ENCODE measurements around the gene ADAMTSL2. TPM values are rescaled to one million over a fixed set of nuclear protein-coding genes. Genes with fewer than 3 reads are reported as not detected.

The ADAMTSL2 gene
- polyA plus RNA-seq, 1 of the 3 experiments (the other 2 are of a cell fraction): 0.21 TPM

- WGBS (ENCODE audit: low lambda C conversion rate): 30% methylated on average over 4 of the region's 5 CpGs
- H3K27ac ChIP-seq (ENCODE audit: low read depth in 2 of 2, low read length in 1 of 2): peak overlapping the region in 1 of 2 experiments; percentile 7; a peak in 1 of 4 replicates
- H3K79me2 ChIP-seq (ENCODE audit: insufficient read depth): no peaks in the 10 kb centered on the region
- H3F3A ChIP-seq (replicated peaks; ENCODE audit: insufficient read depth): no peaks in the 10 kb centered on the region
- DNase-seq: no peak
- no peaks in the 10 kb centered on the region for H3K9me2 ChIP-seq
- no peaks in the 10 kb centered on the region for H3K9me3 ChIP-seq
- no peak overlapping the region for H3K9ac ChIP-seq
- no peak overlapping the region for H3K4me3 ChIP-seq (ENCODE audit: low read depth in 2 of 2, low read length in 1 of 2)
- H3K4me2 ChIP-seq: no peak overlapping the region
- CTCF ChIA-PET: interaction anchor here (0.7 kb wide), 1 partner anchor 10 kb away, joined by 5 read pairs; the partner anchor contains the start of gene ADAMTSL2
- TF ChIP-seq JUND (IDR thresholded peaks at IDR 0.05) (no peak), MXI1 (IDR thresholded peaks at IDR 0.05; ENCODE audit: low read depth, low read length) (no peak), TCF12 (IDR thresholded peaks at IDR 0.05) (no peak), USF2 (IDR thresholded peaks at IDR 0.05; ENCODE audit: borderline replicate concordance, low read depth, low read length) (no peak), CTCF (IDR thresholded peaks at IDR 0.05) (no peak), SMC3 (IDR thresholded peaks at IDR 0.05; ENCODE audit: low read depth, low read length) (no peak), GABPA (IDR thresholded peaks at IDR 0.05; ENCODE audit: low read depth) (no peak), NRF1 (IDR thresholded peaks at IDR 0.05; ENCODE audit: low read depth, low read length) (no peak), RAD21 (IDR thresholded peaks at IDR 0.05; ENCODE audit: low read length) (no peak), RFX5 (IDR thresholded peaks at IDR 0.05; ENCODE audit: low read length) (no peak), CHD2 (IDR thresholded peaks at IDR 0.05; ENCODE audit: low read length, partially characterized antibody) (no peak), EZH2phosphoT487 (IDR thresholded peaks at IDR 0.05; ENCODE audit: borderline replicate concordance, low read depth) (no peak), TEAD4 (IDR thresholded peaks at IDR 0.05; ENCODE audit: borderline replicate concordance, insufficient read depth) (no peak), EP300 (IDR thresholded peaks at IDR 0.05; ENCODE audit: borderline replicate concordance in 1 of 2, low read depth in 1 of 2, low read length in 1 of 2) (no peak), TAF1 (IDR thresholded peaks at IDR 0.05; ENCODE audit: borderline replicate concordance, low read depth, low read length) (no peak), SIN3A (IDR thresholded peaks at IDR 0.05; ENCODE audit: borderline replicate concordance, low read depth, low read length) (no peak), FOSL2 (IDR thresholded peaks at IDR 0.05; ENCODE audit: borderline replicate concordance, low read depth) (no peak), PBX3 (IDR thresholded peaks at IDR 0.05) (no peak)
- peaks cover 9 to 74% of the 10 kb centered on the region in 2 experiments; a peak in 3 of 4 replicates for H3K4me1 ChIP-seq (ENCODE audit: control insufficient read depth in 1 of 2, insufficient read depth in 2 of 2, low read depth in 1 of 2, low read length in 1 of 2)
- POLR2A ChIA-PET: interaction anchor here (0.6 to 1.1 kb wide), 2 partner anchors 9 to 11 kb away, joined by 3 read pairs; partner anchors contain the start of gene ADAMTSL2
- no peaks in the 10 kb centered on the region for H3K27me3 ChIP-seq (ENCODE audit: insufficient read depth)
- no peak overlapping the region for H2AFZ ChIP-seq (ENCODE audit: low read depth)
- no peaks in the 10 kb centered on the region for H3K36me3 ChIP-seq (replicated peaks in 1 of 2; ENCODE audit: control insufficient read depth in 1 of 2, insufficient read depth in 2 of 2, low read length in 1 of 2)
- no peaks in the 10 kb centered on the region for H4K20me1 ChIP-seq (ENCODE audit: insufficient read depth)
Observed at GRCh38 chr9:133524146-133524545, 10.4 kb upstream of the ADAMTSL2 start.

Measured in SK-N-SH (cell line).